WERI-Rb-1 (cell line): ENCODE data around the gene COLQ.

Experiments
- DNase-seq: peaks from one replicate; pipeline ENCODE4 v3.0.0-alpha.2; 2020
- H3K27ac ChIP-seq: fragments of 250-450 bp; sonication (Bioruptor Pico); 2 replicates; pipeline ENCODE4 v1.5.1; 2020; ENCODE audit warnings: mild to moderate bottlenecking, moderate library complexity
- H3K27me3 ChIP-seq: fragments of 250-450 bp; sonication (Bioruptor Pico); 2 replicates; pipeline ENCODE4 v1.5.1; 2021; ENCODE audit warnings: mild to moderate bottlenecking, low read depth, moderate library complexity; ENCODE audit not compliant: insufficient read depth, severe bottlenecking
- H3K36me3 ChIP-seq: fragments of 250-450 bp; sonication (Bioruptor Pico); 2 replicates; pipeline ENCODE4 v1.5.1; 2020; ENCODE audit warnings: mild to moderate bottlenecking, moderate library complexity
- H3K4me3 ChIP-seq: 2 replicates; pipeline ENCODE4 v1.5.1; 2011; ENCODE audit warnings: low read depth, mild to moderate bottlenecking, control low read depth, low read length
- H3K9me3 ChIP-seq: fragments of 250-450 bp; sonication (Bioruptor Pico); 2 replicates; pipeline ENCODE4 v1.5.1; 2021; ENCODE audit warnings: mild to moderate bottlenecking, moderate library complexity; ENCODE audit not compliant: severe bottlenecking
- TF ChIP-seq, protein P1 (sequence below): IDR thresholded peaks from 2 replicates; pipeline ENCODE4 v1.5.1; 2011; ENCODE audit warnings: low read depth, mild to moderate bottlenecking, control low read depth, inconsistent platforms, low read length

COLQ gene

GRCh38 chr3:15553749-15554148, 32.2 kb upstream of the COLQ start:
- no peak overlapping the region for H3K27ac ChIP-seq
- no peak for DNase-seq
- no peak overlapping the region for H3K4me3 ChIP-seq
- TF ChIP-seq, protein P1, sequence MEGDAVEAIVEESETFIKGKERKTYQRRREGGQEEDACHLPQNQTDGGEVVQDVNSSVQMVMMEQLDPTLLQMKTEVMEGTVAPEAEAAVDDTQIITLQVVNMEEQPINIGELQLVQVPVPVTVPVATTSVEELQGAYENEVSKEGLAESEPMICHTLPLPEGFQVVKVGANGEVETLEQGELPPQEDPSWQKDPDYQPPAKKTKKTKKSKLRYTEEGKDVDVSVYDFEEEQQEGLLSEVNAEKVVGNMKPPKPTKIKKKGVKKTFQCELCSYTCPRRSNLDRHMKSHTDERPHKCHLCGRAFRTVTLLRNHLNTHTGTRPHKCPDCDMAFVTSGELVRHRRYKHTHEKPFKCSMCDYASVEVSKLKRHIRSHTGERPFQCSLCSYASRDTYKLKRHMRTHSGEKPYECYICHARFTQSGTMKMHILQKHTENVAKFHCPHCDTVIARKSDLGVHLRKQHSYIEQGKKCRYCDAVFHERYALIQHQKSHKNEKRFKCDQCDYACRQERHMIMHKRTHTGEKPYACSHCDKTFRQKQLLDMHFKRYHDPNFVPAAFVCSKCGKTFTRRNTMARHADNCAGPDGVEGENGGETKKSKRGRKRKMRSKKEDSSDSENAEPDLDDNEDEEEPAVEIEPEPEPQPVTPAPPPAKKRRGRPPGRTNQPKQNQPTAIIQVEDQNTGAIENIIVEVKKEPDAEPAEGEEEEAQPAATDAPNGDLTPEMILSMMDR = no peak
- peaks cover 2% of the 10 kb centered on the region; the same call in 1 of the 2 replicates for H3K36me3 ChIP-seq
- no peaks in the 10 kb centered on the region for H3K9me3 ChIP-seq
- no peaks in the 10 kb centered on the region for H3K27me3 ChIP-seq

DNA sequence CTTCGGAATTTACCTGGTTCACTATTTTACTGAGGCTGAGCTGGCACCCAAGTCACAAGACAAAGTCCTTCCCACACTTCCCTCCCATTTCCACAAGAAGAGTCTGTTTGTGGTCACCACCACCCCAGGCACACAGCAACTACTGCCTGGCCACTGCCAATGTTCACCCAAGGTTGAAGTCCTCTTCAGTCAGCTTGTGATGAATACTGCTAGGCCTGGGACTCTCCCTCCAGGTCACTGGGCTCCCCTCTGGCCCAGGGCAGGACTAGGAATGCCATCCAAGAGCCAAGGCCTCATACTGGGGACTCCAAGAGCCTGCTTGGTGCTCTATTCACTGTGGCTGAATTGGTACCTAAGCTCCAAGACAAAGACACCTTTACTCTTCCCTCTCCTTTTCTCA, 30.4 kb upstream of the COLQ start:
- Histone ChIP-seq H3K27ac (no peak overlapping the region), H3K27me3 (no peaks in the 10 kb centered on the region), H3K9me3 (no peaks in the 10 kb centered on the region), H3K36me3 (peaks cover 2% of the 10 kb centered on the region; the same call in 1 of the 2 replicates), H3K4me3 (no peak overlapping the region)
- DNase-seq = no peak
- TF ChIP-seq, protein P1 = no peak

DNA sequence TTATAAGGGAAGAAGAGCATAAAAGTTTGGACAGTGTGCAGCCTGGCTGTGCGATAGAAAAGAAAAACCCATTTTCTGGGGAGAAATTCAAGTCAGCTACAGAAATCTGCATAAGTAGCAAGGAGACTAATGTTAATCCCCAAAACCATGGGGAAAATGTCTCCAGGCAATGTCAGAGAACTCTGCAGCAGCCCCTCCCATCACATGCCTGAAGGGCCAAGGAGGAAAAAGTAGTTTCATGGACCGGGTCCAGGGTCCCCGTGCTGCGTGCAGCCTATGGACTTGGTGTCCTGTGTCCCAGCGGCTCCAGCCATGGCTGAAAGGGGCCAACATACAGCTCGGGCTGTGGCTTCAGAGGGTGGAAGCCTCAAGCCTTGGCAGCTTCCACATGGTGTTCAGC, 28.3 kb upstream of the COLQ start:
- no peaks in the 10 kb centered on the region for H3K9me3 ChIP-seq
- no peak for DNase-seq
- H3K4me3 ChIP-seq = no peak overlapping the region
- peaks cover 2% of the 10 kb centered on the region; the same call in 1 of the 2 replicates for H3K36me3 ChIP-seq
- H3K27me3 ChIP-seq = no peaks in the 10 kb centered on the region
- H3K27ac ChIP-seq = no peak overlapping the region
- TF ChIP-seq, protein P1 = no peak

- TF ChIP-seq, protein P1 = no peak
- no peak for DNase-seq
- Histone ChIP-seq H3K4me3 (no peak overlapping the region), H3K36me3 (no peaks in the 10 kb centered on the region), H3K27ac (no peak overlapping the region), H3K27me3 (no peaks in the 10 kb centered on the region), H3K9me3 (no peaks in the 10 kb centered on the region)
These were observed 21.1 kb upstream of the COLQ start for GRCh38 chr3:15542614-15543013.

GRCh38 chr3:15541371-15541770, 19.9 kb upstream of the COLQ start:
- Histone ChIP-seq H3K9me3 (no peaks in the 10 kb centered on the region), H3K27ac (peak overlapping the region; percentile 60), H3K4me3 (no peak overlapping the region), H3K36me3 (no peaks in the 10 kb centered on the region), H3K27me3 (no peaks in the 10 kb centered on the region)
- TF ChIP-seq, protein P1 = no peak
- DNase-seq = peak; percentile 78

GRCh38 chr3:15539066-15539465, 17.6 kb upstream of the COLQ start:
- H3K4me3 ChIP-seq = no peak overlapping the region
- no peaks in the 10 kb centered on the region for H3K27me3 ChIP-seq
- no peak overlapping the region for H3K27ac ChIP-seq
- no peaks in the 10 kb centered on the region for H3K36me3 ChIP-seq
- no peaks in the 10 kb centered on the region for H3K9me3 ChIP-seq
- TF ChIP-seq, protein P1 = no peak
- DNase-seq = peak; percentile 16
